Mucosa of stomach (tissue), 1 donor: ENCODE measurements around the gene TDRD12.

Experiments used
- H3K27me3 ChIP-seq: one replicate; pipeline ENCODE4 v1.7.0; 2013; ENCODE audit warnings: mild to moderate bottlenecking, low read length; ENCODE audit not compliant: control insufficient read depth, insufficient read depth
- H3K36me3 ChIP-seq: one replicate; pipeline ENCODE4 v1.7.0; 2013; ENCODE audit warnings: low read length; ENCODE audit not compliant: control insufficient read depth, insufficient read depth
- H3K4me1 ChIP-seq: one replicate; pipeline ENCODE4 v1.7.0; 2013; ENCODE audit warnings: mild to moderate bottlenecking, low read length; ENCODE audit not compliant: control insufficient read depth, insufficient read depth
- H3K4me3 ChIP-seq: one replicate; pipeline ENCODE4 v1.7.0; 2013; ENCODE audit warnings: low read length
- H3K9ac ChIP-seq: one replicate; pipeline ENCODE4 v1.7.0; 2013; ENCODE audit warnings: mild to moderate bottlenecking, low read length, moderate library complexity
- H3K9me3 ChIP-seq: one replicate; pipeline ENCODE4 v1.7.0; 2013; ENCODE audit warnings: mild to moderate bottlenecking, low read length, moderate library complexity; ENCODE audit not compliant: control insufficient read depth
- donor health status: Pancreatic carcinoma.

Gene TDRD12

DNA sequence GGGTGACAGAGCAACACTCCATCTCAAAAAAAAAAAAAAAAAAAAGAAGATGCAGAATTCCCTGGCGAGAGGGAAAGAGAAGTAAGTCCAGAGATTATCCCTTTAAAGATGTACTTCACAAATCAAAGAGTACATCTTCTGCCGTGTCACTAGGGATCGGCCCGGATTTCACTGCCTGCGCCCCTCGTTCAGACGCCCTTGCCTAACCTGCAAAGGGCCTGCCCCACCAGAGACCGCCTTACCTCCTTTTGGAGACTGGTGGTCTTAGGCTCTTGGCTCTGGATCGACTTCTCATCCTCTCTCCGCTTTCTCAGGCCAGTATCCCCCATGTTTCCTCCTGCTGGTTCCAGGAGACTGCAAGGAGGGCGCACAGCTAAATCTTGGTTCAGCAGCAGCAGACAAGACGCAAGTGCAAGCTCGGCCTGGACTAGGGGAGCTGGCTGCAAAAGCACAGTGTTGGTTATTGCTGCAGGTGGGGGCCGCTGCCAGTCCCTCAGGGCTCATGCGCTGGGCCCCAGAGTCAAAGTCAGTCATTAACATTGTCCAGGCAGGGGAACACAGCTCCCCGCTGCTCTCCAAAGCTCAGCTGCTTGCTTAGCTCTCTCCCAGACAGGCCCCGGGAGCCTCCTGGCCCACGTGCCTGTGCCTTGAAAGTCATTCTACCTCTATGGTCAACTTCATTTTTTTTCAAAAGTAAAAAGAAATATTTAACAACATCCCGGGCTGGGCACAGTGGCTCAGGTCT, 148.8 kb downstream of the TDRD12 start:
- H3K4me1 ChIP-seq = no peaks in the 10 kb centered on the region
- no peak overlapping the region for H3K9ac ChIP-seq
- H3K9me3 ChIP-seq = no peaks in the 10 kb centered on the region
- H3K4me3 ChIP-seq = no peak overlapping the region
- H3K36me3 ChIP-seq = no peaks in the 10 kb centered on the region
- H3K27me3 ChIP-seq = no peaks in the 10 kb centered on the region

DNA sequence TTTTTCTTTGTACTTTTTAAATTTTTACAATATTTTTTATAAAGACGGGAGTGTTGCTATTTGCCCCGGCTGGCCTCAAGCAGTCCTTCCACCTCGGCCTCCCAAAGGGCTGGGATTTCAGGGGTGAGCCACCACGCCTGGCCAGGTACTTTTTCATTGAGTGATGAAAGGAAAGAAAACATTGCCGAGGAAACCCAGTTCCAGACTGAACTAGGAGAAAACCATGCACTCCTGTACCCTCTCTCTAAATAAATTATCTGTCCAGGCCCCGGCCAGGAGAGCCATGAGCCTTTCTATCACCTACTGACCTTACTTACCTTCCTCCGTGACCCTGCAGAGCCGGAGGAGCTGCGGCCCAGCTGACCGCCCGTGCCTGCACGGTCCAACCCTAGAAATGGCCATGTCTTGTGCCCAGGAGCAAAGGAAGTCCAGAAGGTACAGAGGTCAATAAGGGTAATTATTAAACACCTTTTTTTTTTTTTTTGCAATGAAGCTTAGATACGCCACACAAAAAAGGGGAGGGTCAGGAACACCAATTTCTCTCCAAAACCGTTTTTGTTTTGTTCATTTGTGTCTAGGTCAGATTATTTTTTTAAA, 149.9 kb downstream of the TDRD12 start, which contains the start of gene SLC7A9:
TSS of gene SLC7A9 (minus strand) at position 399 of the 597 bp plus-strand sequence. CDS start 1,233 bp downstream, outside the sequence.
- no peak within 1 kb of the TSS for H3K9ac ChIP-seq
- H3K4me1 ChIP-seq = no peaks in the 10 kb centered on the region
- no peaks in the 10 kb centered on the region for H3K9me3 ChIP-seq
- H3K36me3 ChIP-seq = no peaks in the 10 kb centered on the region
- no peaks in the 10 kb centered on the region for H3K27me3 ChIP-seq
- H3K4me3 ChIP-seq = no peak within 1 kb of the TSS

DNA sequence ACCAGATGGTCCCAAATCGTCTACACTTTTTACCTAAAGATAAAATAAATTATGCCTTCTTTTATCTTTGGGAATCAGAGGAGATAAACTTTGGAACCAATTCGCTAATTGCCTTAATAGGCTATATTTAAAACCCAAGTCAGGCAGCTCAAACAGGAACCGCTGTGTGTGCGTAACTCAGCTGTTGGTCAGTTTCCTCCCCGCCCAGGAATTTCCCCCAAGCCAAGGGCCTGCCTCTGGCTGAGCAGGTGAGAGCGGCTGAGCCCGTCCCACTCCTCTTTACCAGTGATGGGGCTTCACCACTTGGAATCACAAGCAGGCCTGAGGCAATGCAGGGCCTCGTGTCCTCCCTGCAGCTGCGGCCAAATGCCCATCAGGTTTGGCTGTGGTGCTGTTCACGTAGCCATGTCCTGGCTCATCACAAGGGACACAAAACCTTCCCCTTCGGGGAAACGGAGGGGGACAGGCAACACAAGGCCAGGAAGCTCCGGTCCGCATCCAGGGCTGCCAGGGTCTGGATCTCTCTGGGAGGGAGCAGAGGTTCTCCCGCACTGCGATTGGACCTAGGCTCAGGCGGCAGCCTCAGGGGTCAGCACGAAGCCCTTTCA, 150.5 kb downstream of the TDRD12 start:
- no peak overlapping the region for H3K9ac ChIP-seq
- H3K4me3 ChIP-seq = no peak overlapping the region
- H3K4me1 ChIP-seq = no peaks in the 10 kb centered on the region
- H3K36me3 ChIP-seq = no peaks in the 10 kb centered on the region
- H3K27me3 ChIP-seq = no peaks in the 10 kb centered on the region
- H3K9me3 ChIP-seq = no peaks in the 10 kb centered on the region

DNA sequence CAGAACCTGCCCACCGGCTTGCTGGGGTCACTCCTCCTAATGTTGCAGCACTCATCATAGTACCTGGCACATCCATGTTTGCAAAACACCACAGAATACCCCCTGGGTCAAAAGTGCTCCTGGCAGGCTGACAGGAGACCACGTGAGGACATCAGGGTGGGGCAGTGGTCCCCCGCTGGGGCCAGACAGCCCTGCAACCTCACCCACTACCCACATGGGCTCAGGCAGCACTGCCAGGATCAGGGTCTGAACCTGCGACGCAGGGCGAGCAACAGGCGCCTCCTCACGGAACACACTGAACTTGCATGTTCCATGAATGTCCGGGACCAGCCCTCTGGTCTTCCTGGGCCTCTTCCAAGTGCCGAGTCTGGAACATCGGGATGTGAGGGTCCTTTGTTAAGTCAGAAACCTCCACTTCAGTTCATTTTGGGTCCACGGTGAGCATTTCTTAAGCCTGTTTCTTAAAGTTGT, 151.4 kb downstream of the TDRD12 start:
- Histone ChIP-seq H3K9ac (no peak overlapping the region), H3K27me3 (no peaks in the 10 kb centered on the region), H3K36me3 (no peaks in the 10 kb centered on the region), H3K4me3 (no peak overlapping the region), H3K4me1 (no peaks in the 10 kb centered on the region), H3K9me3 (no peaks in the 10 kb centered on the region)

DNA sequence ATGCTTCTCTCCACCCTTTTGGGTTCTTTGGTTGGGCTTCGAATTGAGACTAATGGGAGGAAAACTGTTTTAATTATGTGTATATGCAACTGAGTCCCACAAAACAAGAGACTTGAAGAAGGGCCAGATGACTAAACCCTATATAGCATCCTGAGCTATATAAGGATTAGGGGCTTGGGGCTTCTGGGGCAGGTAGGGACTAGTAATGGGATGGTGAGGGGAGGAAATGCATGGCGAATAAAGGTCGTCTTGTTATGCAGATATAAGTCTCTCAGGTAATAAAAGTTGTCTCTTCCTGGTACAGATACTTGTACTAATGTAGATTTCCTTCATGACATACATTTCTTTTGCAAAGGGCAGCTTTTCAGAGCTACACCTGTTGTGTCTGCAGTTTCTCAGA, 152.8 kb downstream of the TDRD12 start:
- no peaks in the 10 kb centered on the region for H3K4me1 ChIP-seq
- H3K36me3 ChIP-seq = no peaks in the 10 kb centered on the region
- H3K9me3 ChIP-seq = no peaks in the 10 kb centered on the region
- no peak overlapping the region for H3K9ac ChIP-seq
- H3K27me3 ChIP-seq = no peaks in the 10 kb centered on the region
- no peak overlapping the region for H3K4me3 ChIP-seq

DNA sequence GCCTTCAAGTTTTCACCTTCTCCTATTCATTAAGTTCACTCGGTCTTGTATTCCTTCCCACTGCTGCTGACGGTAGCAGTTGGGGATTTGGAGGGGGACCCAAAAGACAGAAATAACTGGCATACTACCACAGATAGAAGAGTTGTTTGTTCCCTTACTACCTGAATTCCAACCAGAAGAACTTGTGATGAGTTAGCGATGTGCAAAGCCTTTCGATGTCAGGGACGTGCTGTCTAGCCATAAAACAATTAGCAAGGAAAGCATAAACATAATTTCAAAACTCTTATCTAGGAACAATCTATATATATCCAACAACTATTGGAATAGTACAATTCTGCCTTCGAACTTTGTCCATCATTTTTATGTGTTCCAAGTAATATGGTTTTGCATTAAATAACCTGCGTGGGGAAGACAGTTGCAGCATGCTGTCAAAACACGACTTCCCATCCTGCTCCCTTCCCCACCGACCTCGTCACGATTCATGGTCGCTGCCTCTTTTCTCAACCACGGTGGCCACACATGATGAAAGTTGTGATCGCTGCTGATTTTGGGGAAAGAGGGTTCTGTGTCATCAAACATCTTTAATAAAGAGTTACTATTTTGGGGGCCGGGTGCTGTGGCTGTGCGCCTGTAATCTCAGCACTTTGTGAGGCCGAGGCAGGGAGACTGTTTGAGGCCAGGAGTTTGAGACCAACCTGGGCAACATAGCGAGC, 153.8 kb downstream of the TDRD12 start:
- Histone ChIP-seq H3K9ac (no peak overlapping the region), H3K4me1 (no peaks in the 10 kb centered on the region), H3K9me3 (no peaks in the 10 kb centered on the region), H3K4me3 (no peak overlapping the region), H3K36me3 (no peaks in the 10 kb centered on the region), H3K27me3 (no peaks in the 10 kb centered on the region)

DNA sequence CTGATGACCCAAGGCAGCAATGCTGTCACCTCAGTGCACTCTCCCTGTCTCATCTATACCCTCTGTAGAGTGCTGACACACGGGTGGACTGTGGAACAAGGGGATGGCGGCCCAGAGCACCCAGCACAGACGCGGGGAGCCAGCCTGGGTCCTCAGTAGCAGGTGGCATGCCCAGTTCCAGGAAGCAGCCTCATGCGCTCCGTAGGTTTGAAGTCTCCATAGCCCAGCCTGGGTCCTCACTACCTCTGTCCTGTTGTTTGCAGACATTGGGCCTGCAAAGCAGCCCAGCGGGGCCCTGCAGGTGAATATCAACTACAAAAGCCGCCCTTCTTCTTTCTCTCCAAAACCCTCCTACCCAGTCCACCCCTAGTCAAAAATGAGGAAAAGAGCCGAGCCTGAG, 155.0 kb downstream of the TDRD12 start:
- Histone ChIP-seq H3K9me3 (no peaks in the 10 kb centered on the region), H3K9ac (no peak overlapping the region), H3K4me1 (no peaks in the 10 kb centered on the region), H3K4me3 (no peak overlapping the region), H3K36me3 (no peaks in the 10 kb centered on the region), H3K27me3 (no peaks in the 10 kb centered on the region)

DNA sequence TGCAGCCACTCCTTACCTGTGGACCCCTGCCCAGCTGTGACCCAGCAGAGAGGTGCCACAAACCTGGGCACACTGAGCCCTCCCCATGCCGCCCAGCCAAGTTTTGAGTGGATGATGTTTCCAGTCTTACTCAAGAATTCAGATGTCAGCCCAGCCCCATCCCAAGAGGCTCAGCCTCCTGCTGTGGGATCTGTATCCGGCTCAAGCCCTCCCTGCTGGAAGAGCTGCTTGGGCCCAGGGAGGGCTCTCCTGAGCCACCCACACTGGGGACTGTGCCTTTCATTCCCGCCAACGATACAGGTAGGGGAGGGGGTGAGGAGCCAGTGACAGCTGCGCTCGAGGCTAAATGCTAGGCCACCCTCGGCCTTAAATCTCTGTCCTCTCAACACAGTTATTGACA, 155.9 kb downstream of the TDRD12 start:
- Histone ChIP-seq H3K9me3 (no peaks in the 10 kb centered on the region), H3K4me3 (no peak overlapping the region), H3K9ac (no peak overlapping the region), H3K36me3 (no peaks in the 10 kb centered on the region), H3K27me3 (no peaks in the 10 kb centered on the region), H3K4me1 (no peaks in the 10 kb centered on the region)

DNA sequence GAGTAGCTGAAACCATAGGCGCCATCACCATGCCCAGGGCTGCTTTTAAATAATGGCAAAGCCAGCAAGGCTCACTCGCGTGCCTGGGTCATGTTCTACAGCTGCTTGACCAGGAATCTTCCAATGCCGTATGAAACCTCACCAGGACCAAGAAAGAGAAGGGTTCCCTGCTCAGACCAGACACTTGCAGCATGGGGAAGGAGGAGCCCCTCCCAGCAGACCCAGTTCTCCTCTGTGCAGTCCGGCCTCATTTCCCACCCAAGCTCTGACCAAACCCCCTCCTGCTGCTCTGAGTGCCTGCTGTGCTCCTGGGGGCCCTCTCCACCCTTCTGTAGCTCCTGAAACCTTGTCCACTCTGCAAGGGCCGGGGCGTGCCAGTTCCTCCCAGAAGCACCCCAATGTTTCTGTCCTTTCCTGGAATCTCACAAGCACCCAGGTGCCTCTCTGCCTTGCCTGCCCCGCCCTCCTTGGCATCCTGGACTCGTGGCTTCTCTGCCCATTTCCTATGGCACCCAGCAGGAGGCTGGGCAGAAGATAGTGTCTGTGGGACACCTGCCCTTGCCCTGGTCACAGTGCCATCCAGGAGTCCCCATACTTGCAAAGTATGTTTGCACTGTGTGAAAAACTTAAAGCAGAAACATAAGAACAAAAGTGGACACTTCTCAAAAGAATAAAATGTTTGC, 156.8 kb downstream of the TDRD12 start:
- Histone ChIP-seq H3K36me3 (no peaks in the 10 kb centered on the region), H3K4me3 (no peak overlapping the region), H3K9ac (no peak overlapping the region), H3K9me3 (no peaks in the 10 kb centered on the region), H3K27me3 (no peaks in the 10 kb centered on the region), H3K4me1 (no peaks in the 10 kb centered on the region)

DNA sequence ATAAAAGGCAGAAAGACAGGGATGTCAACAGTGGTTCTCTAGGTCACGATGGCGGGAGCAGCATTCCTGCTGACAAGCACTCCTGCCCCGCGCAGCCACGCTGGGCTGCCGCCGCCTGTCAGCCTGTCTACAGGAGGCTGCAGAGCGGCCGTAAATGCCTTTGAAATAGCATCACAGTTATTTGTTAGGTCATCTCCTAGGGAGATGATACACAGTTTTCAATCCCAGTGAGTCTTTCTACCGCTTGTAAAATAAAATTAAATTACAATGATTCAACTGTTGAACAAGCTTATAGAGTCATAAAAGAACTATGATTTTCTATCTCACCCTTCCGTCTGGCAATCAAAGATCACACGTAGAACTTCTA, 157.3 kb downstream of the TDRD12 start:
- no peak overlapping the region for H3K9ac ChIP-seq
- H3K36me3 ChIP-seq = no peaks in the 10 kb centered on the region
- H3K9me3 ChIP-seq = no peaks in the 10 kb centered on the region
- no peaks in the 10 kb centered on the region for H3K27me3 ChIP-seq
- H3K4me1 ChIP-seq = no peaks in the 10 kb centered on the region
- no peak overlapping the region for H3K4me3 ChIP-seq
